Activated naive CD4-positive, alpha-beta T cell treated with anti-CD3 and anti-CD28 coated beads, Interleukin-2, amount 50 U/mL, for 16 hours (primary cell): Measurements from ENCODE around the gene DGCR2.
"Not testable (repeated sequence)": the region's sequence is repeated elsewhere in the genome, so short reads cannot be mapped to it uniquely, and the experiment has no call there.

Source experiments
- DNase-seq: peaks from one replicate; pipeline ENCODE4 v3.0.0-alpha.2; 2020

Gene DGCR2

GRCh38 chr22:19079691-19080090, 42.5 kb downstream of the DGCR2 start:
- DNase-seq = no peak

GRCh38 chr22:19075404-19075803, 46.8 kb downstream of the DGCR2 start:
- no peak for DNase-seq

- not testable (repeated sequence) for DNase-seq
Measured at GRCh38 chr22:19072853-19073252, 49.4 kb downstream of the DGCR2 start.

GRCh38 chr22:19070397-19071169, 51.6 kb downstream of the DGCR2 start:
- DNase-seq = no peak

- no peak for DNase-seq
Measured at GRCh38 chr22:19069451-19069850, 52.8 kb downstream of the DGCR2 start.

GRCh38 chr22:19068784-19069271, 53.4 kb downstream of the DGCR2 start:
- DNase-seq = no peak

- no peak for DNase-seq
Measured at GRCh38 chr22:19067696-19068348, 54.4 kb downstream of the DGCR2 start.

GRCh38 chr22:19066531-19067271, 55.5 kb downstream of the DGCR2 start:
- DNase-seq = no peak

- DNase-seq = no peak
Measured at GRCh38 chr22:19065929-19066328, 56.3 kb downstream of the DGCR2 start.

- no peak for DNase-seq
Measured at GRCh38 chr22:19065298-19065859, 56.8 kb downstream of the DGCR2 start.

- no peak for DNase-seq
Measured at GRCh38 chr22:19064354-19065054, 57.7 kb downstream of the DGCR2 start.

- DNase-seq = no peak
Measured at GRCh38 chr22:19063581-19064353, 58.4 kb downstream of the DGCR2 start.

- no peak for DNase-seq
Measured at GRCh38 chr22:19062943-19063308, 59.3 kb downstream of the DGCR2 start.

- DNase-seq = no peak
Measured at GRCh38 chr22:19062139-19062942, 59.9 kb downstream of the DGCR2 start.

GRCh38 chr22:19061471-19062138, 60.6 kb downstream of the DGCR2 start:
- no peak for DNase-seq

GRCh38 chr22:19060356-19061009, 61.7 kb downstream of the DGCR2 start:
- DNase-seq = no peak

- no peak for DNase-seq
Measured at GRCh38 chr22:19059481-19060278, 62.5 kb downstream of the DGCR2 start.

GRCh38 chr22:19058713-19059451, 63.3 kb downstream of the DGCR2 start:
- DNase-seq = no peak
